HG02885 (cell line): Measurements from ENCODE around the gene PTPRE.
"Not testable (repeated sequence)": the region's sequence is repeated elsewhere in the genome, so short reads cannot be mapped to it uniquely, and the experiment has no call there.

Source experiments
- ATAC-seq: cut with Tn5 transposase; IDR thresholded peaks from one replicate; pipeline ENCODE4 v1.9.1; 2021; ENCODE audit warnings: mild to moderate bottlenecking; ENCODE audit not compliant: unreplicated experiment, poor library complexity

PTPRE gene

DNA sequence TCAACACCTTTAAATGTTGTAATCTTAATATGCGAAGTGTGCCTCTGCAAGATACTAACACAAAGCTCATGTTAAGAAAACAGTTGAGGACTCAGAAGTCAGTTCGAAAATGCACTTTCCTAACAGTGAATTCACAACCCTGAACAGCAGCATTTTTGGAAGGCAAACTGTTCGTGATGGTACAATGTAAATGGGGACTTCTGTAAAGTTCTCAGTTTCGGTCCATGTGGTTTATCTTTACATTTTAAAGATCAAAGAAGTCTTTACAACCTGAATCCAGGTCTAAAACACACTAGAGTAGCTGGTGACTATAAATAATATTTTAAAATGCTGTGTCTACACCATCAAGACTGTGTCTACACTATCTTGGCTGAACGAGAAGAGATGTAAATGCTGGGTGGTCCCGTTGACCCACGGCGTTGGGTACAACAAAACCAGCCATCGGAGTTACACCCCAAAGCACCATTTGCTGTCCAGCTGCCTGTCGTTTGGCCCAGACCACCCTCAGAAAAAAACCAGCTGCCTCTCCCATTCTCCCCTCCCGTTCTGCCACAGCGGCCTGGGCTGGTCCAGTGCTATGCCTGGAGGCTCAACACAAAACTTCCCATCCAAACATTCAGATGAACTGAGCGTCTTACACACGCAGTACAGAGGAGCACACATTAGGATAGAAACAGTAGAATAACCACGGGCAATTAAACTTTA is 176.4 kb downstream of the PTPRE start:
- no peak for ATAC-seq

GRCh38 chr10:128084364-128084763 is 177.5 kb downstream of the PTPRE start:
- ATAC-seq: no peak

DNA sequence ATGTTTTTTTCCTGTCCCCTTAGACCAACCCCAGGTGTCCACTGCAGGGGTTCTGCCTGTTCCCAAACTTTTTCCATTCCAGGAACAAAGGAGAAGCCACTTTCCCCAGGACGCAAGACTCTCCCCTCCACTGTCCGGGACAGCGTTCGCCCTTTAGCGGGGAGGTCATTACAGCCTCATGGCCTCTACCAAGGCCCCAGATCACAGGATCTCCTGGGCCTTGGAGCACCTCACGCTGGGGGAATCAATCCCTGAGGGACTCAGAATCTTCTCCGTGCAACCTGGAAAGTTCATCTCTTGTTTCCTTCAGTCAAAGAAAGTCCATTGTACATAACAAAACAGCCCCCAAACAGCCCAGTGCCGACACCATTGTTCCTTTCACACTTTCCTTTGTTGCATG is 178.1 kb downstream of the PTPRE start:
- no peak for ATAC-seq

GRCh38 chr10:128086003-128086863 is 179.3 kb downstream of the PTPRE start:
- ATAC-seq: no peak

DNA sequence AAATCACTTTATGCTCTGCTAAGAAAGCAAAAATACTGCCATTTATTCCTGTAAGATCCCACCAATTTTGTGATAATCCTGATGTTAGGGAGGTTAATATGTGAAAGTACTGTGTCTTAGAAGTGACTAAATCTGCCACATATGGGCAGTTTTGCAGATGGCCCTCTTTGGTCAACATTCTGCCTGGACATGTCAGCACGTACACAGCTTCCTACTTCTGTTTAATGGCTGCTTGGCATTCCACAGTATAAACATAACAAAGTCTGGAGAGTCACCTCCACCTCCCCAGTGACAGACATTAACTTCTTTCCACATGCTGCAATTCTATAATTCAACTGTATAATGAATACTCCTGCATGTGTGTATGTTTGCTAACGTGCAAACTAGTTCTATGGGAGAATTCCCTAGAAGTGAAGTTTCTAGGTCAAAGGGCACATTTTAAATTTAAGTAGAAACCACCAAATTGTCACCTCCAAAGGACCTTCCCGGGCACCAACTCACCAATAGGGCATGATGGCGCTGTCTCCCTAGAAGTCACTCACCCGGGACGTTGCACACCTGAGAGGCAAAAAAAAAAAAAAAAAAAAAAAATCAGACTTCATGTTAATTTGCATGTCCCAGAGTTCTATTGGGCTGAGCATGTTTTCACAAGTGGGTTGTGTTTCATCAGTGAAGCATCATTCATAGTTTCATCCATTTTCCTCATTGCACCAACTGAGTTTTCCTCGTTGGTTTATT is 180.4 kb downstream of the PTPRE start:
- no peak for ATAC-seq

DNA sequence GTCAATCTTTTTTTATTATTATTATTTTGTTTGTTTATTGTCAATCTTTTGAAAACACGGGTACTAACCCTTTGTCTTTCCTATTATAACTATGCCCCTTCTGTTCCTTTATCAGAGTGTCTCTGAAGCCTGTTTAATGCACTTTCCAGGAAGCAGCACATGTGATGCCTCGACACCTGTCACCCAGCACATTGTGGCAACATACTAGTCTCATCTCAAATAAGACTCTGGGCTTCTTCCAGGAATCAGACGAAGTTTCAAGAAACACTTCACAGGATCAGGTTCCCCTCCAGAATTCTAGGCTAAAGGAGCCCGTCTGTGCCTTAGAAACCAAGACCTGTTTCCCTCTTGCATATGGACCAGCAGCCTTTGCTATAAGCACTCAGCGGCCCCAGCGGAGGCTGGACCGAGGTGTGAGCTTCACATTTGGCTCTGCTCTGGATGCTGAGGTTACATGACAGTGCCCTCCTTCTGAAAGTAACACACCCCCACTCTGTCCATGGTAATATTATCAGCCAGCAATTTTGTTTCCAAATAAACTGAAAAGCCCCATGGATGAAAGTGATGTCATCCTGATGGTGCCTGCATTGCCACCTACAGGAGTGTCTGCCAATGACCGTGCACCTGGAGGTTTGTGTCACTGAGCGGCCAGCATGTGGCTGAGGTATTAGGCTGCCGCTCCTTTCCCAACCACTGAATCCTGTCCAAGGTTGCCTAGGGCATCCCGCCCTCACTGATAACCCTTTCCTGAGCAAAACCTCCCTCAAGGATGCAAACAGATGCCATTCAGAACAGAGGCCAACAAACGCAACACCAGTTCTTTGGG is 181.2 kb downstream of the PTPRE start:
- no peak for ATAC-seq

DNA sequence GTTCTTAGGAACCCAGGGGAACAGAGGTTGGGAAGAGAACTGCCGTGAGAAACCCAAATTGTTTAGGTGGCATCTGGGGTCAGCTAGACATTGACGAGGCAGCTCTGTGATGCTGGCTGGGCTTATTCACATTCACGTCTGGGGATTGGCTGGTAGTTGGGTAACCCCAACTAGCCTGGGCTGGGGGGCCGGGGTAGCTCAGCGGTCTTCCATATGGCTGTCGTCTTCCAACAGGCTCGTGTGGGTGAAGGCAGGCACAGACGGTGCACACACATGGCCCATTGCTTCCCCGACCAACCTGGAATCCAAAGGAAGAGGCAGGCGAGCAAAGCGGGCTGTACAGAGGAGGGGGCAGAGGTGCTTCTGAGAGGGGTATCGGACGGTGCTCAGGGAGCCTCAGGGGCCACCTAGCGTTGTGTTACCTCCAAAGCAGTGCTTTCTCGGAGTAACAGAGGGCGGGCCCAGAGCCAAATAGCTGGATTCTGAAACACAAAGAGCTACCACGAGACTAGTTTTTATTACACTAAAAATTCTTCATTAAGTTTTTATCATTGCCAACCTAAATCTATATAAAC is 184.8 kb downstream of the PTPRE start:
- ATAC-seq: no peak

DNA sequence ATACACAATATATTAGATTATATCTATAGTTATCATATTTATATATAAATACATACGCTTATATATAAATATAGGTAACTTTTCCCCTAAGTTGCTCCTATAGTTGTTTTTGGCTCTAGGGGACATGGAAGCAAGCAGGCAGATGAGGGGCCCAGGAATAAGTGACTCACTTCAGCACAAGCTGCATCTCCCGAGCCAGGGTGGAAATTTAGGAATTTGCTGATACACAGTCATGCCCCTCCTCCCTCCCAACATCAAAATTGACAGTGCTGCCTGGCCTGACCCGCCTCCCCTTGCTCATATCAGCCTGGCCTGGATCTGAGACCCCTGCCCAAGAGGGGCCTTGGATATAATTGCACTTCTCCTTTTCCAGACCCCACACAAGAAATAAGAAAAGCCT is 185.6 kb downstream of the PTPRE start:
- no peak for ATAC-seq

DNA sequence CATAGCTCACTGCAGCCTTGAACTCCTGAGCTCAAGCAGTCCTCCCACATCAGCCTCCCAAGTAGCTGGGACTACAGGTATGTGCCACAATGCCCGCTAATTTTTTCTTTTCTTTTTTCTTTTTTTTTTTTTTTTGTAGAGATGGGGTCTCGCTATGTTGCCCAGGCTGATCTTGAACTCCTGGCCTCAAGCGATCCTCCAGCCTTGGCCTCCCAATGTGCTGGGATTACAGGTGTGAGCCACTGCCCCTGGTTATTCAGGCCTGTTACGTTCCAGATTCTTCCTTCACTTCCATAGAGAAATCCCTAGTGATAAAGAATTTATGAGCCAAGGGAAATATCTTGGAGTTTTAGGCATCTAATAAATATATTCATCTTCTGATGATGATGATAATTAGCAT is 187.7 kb downstream of the PTPRE start:
- ATAC-seq: not testable (repeated sequence)

- peak; percentile 93 for ATAC-seq
Observed at GRCh38 chr10:128095027-128095752, 188.3 kb downstream of the PTPRE start.

GRCh38 chr10:128095753-128096469 is 189.0 kb downstream of the PTPRE start:
- ATAC-seq: peak; percentile 39

GRCh38 chr10:128096486-128097199 is 189.7 kb downstream of the PTPRE start:
- ATAC-seq: no peak

- no peak for ATAC-seq
Observed at GRCh38 chr10:128097783-128098182, 190.9 kb downstream of the PTPRE start.

DNA sequence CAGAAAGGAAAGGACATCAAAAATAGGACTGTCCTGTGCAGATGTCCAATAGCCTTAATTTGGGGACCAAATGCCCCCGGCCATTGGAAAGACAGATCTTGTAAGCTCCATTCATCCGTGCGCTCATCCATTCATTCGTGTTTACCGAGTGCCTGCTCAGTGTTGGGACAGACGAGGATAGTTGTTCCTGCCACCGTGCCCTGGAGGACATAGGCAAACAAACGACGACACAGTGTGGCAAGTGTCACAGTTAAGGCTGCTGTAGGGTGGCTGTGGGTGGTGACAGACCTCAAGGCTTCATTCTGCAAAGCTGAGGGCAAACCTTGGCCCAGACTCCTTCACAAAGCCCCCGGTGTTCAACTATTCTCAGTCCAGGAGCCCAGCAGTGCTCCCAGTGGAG is 191.7 kb downstream of the PTPRE start:
- no peak for ATAC-seq

DNA sequence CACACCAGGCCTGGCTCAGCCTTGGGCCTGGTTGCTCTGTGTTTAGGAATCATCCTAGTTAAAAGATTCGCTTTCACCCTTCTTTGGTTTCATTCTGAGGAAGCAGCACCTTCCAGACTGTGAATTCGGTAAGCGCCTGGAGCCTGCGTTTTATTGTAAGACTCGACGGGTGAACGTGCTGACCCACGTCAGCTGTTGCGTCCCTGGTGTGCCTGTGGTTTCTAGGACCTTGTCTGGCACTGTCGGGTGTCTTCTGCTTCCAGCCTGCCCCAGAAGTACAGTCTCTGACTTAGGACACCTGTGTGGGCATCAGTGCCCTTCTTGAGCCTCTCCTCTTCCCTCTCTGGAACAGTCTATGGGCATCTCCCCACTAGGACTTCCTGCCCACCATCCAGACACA is 193.0 kb downstream of the PTPRE start:
- ATAC-seq: no peak

DNA sequence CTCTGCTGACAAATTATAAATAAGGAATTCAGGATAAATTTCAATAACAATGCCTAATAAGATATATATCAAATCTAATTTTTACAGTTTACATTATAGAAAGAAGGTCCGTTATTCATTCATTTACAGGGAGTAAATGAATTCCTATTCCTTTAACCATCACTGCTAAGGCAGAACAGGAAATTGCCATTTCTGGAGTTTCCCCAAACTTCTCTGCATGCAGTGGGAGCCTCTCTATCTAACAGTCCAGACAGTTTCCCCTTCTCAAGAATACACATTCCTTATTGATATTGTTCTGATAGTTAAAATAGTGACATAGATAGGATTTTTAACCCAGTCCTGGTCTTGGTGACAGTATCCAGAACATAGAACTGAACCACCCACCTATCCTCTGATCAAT is 195.0 kb downstream of the PTPRE start:
- ATAC-seq: no peak

GRCh38 chr10:128102480-128103228 is 195.8 kb downstream of the PTPRE start:
- no peak for ATAC-seq
